ENCODE measurements around the gene FLNB. TPM values are rescaled to one million over a fixed set of nuclear protein-coding genes. Genes with fewer than 3 reads are reported as not detected.

Gene FLNB
- total RNA-seq, 1 donor from 2014 or later, result 521 TPM

DNA sequence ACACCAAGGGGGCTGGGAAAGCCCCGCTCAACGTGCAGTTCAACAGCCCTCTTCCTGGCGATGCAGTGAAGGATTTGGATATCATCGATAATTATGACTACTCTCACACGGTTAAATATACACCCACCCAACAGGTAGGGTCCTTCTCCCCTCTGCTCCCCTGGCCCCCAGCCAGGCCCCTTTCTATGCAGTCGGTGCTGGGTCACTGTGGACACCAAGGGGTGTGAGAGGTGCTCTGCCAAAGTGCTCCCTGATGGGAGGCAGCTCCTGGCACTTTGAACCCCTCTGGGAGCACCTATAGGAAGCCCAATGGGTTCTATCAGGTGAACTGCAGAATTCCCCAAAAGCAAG lies 103.9 kb downstream of the FLNB start:
- DNase-seq (ENCODE audit: low read depth) (no peak), FAIRE-seq (no peak)
- Histone ChIP-seq H3K9me3 (ENCODE audit: insufficient read depth, low read depth, low read length) (no peaks in the 10 kb centered on the region), H3K4me1 (ENCODE audit: insufficient read depth, low read length) (peaks cover 7% of the 10 kb centered on the region), H3K27me3 (ENCODE audit: insufficient read depth, low read length) (no peaks in the 10 kb centered on the region), H3K79me2 (ENCODE audit: insufficient read depth, low read length) (peaks cover 14% of the 10 kb centered on the region), H4K20me1 (ENCODE audit: insufficient read depth, low read length) (peaks cover 24% of the 10 kb centered on the region), H3K4me2 (ENCODE audit: low read length) (no peak overlapping the region), H3K27ac (ENCODE audit: low read depth, low read length) (no peak overlapping the region), H2AFZ (ENCODE audit: low read depth, low read length) (no peak overlapping the region), H3K36me3 (ENCODE audit: insufficient read depth, low read length) (peaks cover 57% of the 10 kb centered on the region), H3K9ac (ENCODE audit: low read length) (no peak overlapping the region), H3K4me3 (ENCODE audit: insufficient read depth, low read depth, low read length) (no peak overlapping the region)
- no peaks in the 10 kb centered on the region for H3K9me3 Mint-ChIP-seq (ENCODE audit: unreplicated experiment)
- H3K4me1 Mint-ChIP-seq (ENCODE audit: low read depth, unreplicated experiment), result peaks cover 9% of the 10 kb centered on the region
- H3K27me3 Mint-ChIP-seq (ENCODE audit: low read depth, unreplicated experiment), result no peaks in the 10 kb centered on the region
- TF ChIP-seq EZH2 (IDR thresholded peaks at IDR 0.05; ENCODE audit: insufficient read depth, low read length), result no peak
- no peak for TF ChIP-seq CTCF (IDR thresholded peaks at IDR 0.05; ENCODE audit: insufficient read depth, low read depth, low read length)
- peaks cover 42% of the 10 kb centered on the region for H3K36me3 Mint-ChIP-seq (ENCODE audit: low read depth, unreplicated experiment)
- no peak overlapping the region for H3K4me3 Mint-ChIP-seq (ENCODE audit: unreplicated experiment)
- no peak overlapping the region for H3K27ac Mint-ChIP-seq (ENCODE audit: unreplicated experiment)

- no peaks in the 10 kb centered on the region for H3K9me3 ChIP-seq (ENCODE audit: insufficient read depth, low read depth, low read length)
- peaks cover 16% of the 10 kb centered on the region for H3K4me1 Mint-ChIP-seq (ENCODE audit: low read depth, unreplicated experiment)
- no peak overlapping the region for H3K4me3 Mint-ChIP-seq (ENCODE audit: unreplicated experiment)
- no peak overlapping the region for H3K4me2 ChIP-seq (ENCODE audit: low read length)
- no peak for TF ChIP-seq EZH2 (IDR thresholded peaks at IDR 0.05; ENCODE audit: insufficient read depth, low read length)
- TF ChIP-seq CTCF (IDR thresholded peaks at IDR 0.05; ENCODE audit: insufficient read depth, low read depth, low read length), result no peak
- H3K27me3 ChIP-seq (ENCODE audit: insufficient read depth, low read length), result no peaks in the 10 kb centered on the region
- H3K9ac ChIP-seq (ENCODE audit: low read length), result no peak overlapping the region
- FAIRE-seq (no peak), DNase-seq (ENCODE audit: low read depth) (no peak)
- H3K79me2 ChIP-seq (ENCODE audit: insufficient read depth, low read length), result peaks cover 21% of the 10 kb centered on the region
- H3K4me3 ChIP-seq (ENCODE audit: insufficient read depth, low read depth, low read length), result no peak overlapping the region
- H4K20me1 ChIP-seq (ENCODE audit: insufficient read depth, low read length), result peaks cover 25% of the 10 kb centered on the region
- H3K27ac Mint-ChIP-seq (ENCODE audit: unreplicated experiment), result no peak overlapping the region
- peaks cover 51% of the 10 kb centered on the region for H3K36me3 ChIP-seq (ENCODE audit: insufficient read depth, low read length)
- H3K36me3 Mint-ChIP-seq (ENCODE audit: low read depth, unreplicated experiment), result peaks cover 41% of the 10 kb centered on the region
- peaks cover 11% of the 10 kb centered on the region for H3K4me1 ChIP-seq (ENCODE audit: insufficient read depth, low read length)
- H3K27me3 Mint-ChIP-seq (ENCODE audit: low read depth, unreplicated experiment), result no peaks in the 10 kb centered on the region
- no peak overlapping the region for H3K27ac ChIP-seq (ENCODE audit: low read depth, low read length)
- no peak overlapping the region for H2AFZ ChIP-seq (ENCODE audit: low read depth, low read length)
- no peaks in the 10 kb centered on the region for H3K9me3 Mint-ChIP-seq (ENCODE audit: unreplicated experiment)
Observed at GRCh38 chr3:58115175-58115574, 107.0 kb downstream of the FLNB start.

GRCh38 chr3:58116161-58116955 lies 108.1 kb downstream of the FLNB start:
- H3K27me3 ChIP-seq (ENCODE audit: insufficient read depth, low read length), result no peaks in the 10 kb centered on the region
- no peak overlapping the region for H3K4me2 ChIP-seq (ENCODE audit: low read length)
- H3K9ac ChIP-seq (ENCODE audit: low read length), result no peak overlapping the region
- H3K4me1 ChIP-seq (ENCODE audit: insufficient read depth, low read length), result peaks cover 11% of the 10 kb centered on the region
- Mint-ChIP-seq H3K4me3 (ENCODE audit: unreplicated experiment) (peak overlapping the region; percentile 52), H3K27me3 (ENCODE audit: low read depth, unreplicated experiment) (no peaks in the 10 kb centered on the region), H3K27ac (ENCODE audit: unreplicated experiment) (peak overlapping the region; percentile 77), H3K4me1 (ENCODE audit: low read depth, unreplicated experiment) (peaks cover 16% of the 10 kb centered on the region), H3K9me3 (ENCODE audit: unreplicated experiment) (no peaks in the 10 kb centered on the region), H3K36me3 (ENCODE audit: low read depth, unreplicated experiment) (peaks cover 42% of the 10 kb centered on the region)
- no peaks in the 10 kb centered on the region for H3K9me3 ChIP-seq (ENCODE audit: insufficient read depth, low read depth, low read length)
- TF ChIP-seq EZH2 (IDR thresholded peaks at IDR 0.05; ENCODE audit: insufficient read depth, low read length), result no peak
- TF ChIP-seq CTCF (IDR thresholded peaks at IDR 0.05; ENCODE audit: insufficient read depth, low read depth, low read length), result no peak
- no peak for DNase-seq (ENCODE audit: low read depth)
- peaks cover 21% of the 10 kb centered on the region for H3K79me2 ChIP-seq (ENCODE audit: insufficient read depth, low read length)
- no peak for FAIRE-seq
- H3K27ac ChIP-seq (ENCODE audit: low read depth, low read length), result no peak overlapping the region
- H3K4me3 ChIP-seq (ENCODE audit: insufficient read depth, low read depth, low read length), result no peak overlapping the region
- H2AFZ ChIP-seq (ENCODE audit: low read depth, low read length), result no peak overlapping the region
- peaks cover 58% of the 10 kb centered on the region for H3K36me3 ChIP-seq (ENCODE audit: insufficient read depth, low read length)
- H4K20me1 ChIP-seq (ENCODE audit: insufficient read depth, low read length), result peaks cover 32% of the 10 kb centered on the region
